Smooth muscle cell (in vitro differentiated cells): Measurements from ENCODE around the gene PPP1R37. TPM values are rescaled to one million over a fixed set of nuclear protein-coding genes. Genes with fewer than 3 reads are reported as not detected.

Source experiments
- polyA plus RNA-seq: library from polyadenylated mRNA; unstranded; fragments of >200 nt; fragmentation: Nextera tagmentation; extraction: Ambion mirVana; gene quantifications from 2 replicates; pipeline ENCODE4 v1.2.1, GENCODE V29; 2016
- small RNA-seq: library from RNA; depleted of rRNA; stranded (forward); fragments of <200 nt; gene quantifications from one replicate; pipeline ENCODE3, GENCODE V24; 2014
- total RNA-seq: library from RNA; depleted of rRNA; stranded (reverse); fragments of >200 nt; gene quantifications from 2 replicates; pipeline ENCODE4 v1.2.3, GENCODE V29; 2014

Gene PPP1R37
- total and polyA plus RNA-seq, 2 experiments from 2014 or later = 8.2 to 11.7 TPM

Small RNAs within 50 kb of the gene (small RNA-seq; reads per million reads assigned to genes)
- not detected for gene RNU6-611P

Other genes starting within 250 kb of the PPP1R37 start
- 91.5 and 94.6 TPM in 2 replicates for gene NECTIN2, start 246.9 kb upstream of the PPP1R37 start, total RNA-seq
- 160 and 164 TPM in 2 replicates for gene NECTIN2, start 246.9 kb upstream of the PPP1R37 start, polyA plus RNA-seq
- gene TOMM40, start 201.9 kb upstream of the PPP1R37 start, total RNA-seq = 38.7 and 96.0 TPM in 2 replicates
- gene TOMM40, start 201.9 kb upstream of the PPP1R37 start, polyA plus RNA-seq = 65.0 and 69.7 TPM in 2 replicates
- 228 and 237 TPM in 2 replicates for gene APOE, start 187.4 kb upstream of the PPP1R37 start, total RNA-seq
- 329 and 458 TPM in 2 replicates for gene APOE, start 187.4 kb upstream of the PPP1R37 start, polyA plus RNA-seq
- gene APOC1, start 178.6 kb upstream of the PPP1R37 start, total RNA-seq = 8.0 and 28.4 TPM in 2 replicates
- 28.6 and 31.5 TPM in 2 replicates for gene APOC1, start 178.6 kb upstream of the PPP1R37 start, polyA plus RNA-seq
- not detected in 2 replicates for gene APOC4, start 150.9 kb upstream of the PPP1R37 start, total RNA-seq
- gene APOC4, start 150.9 kb upstream of the PPP1R37 start, polyA plus RNA-seq = not detected in 2 replicates
- 0.40 TPM in 1 of 2 replicates, not detected in the other for gene APOC2, start 147.1 kb upstream of the PPP1R37 start, total RNA-seq
- 0.29 and 0.61 TPM in 2 replicates for gene APOC2, start 147.1 kb upstream of the PPP1R37 start, polyA plus RNA-seq
- 30.7 and 41.9 TPM in 2 replicates for gene CLPTM1, start 137.8 kb upstream of the PPP1R37 start, total RNA-seq
- gene CLPTM1, start 137.8 kb upstream of the PPP1R37 start, polyA plus RNA-seq = 62.1 and 79.3 TPM in 2 replicates
- gene RELB, start 91.7 kb upstream of the PPP1R37 start, total RNA-seq = 10.4 and 11.2 TPM in 2 replicates
- 27.1 and 31.3 TPM in 2 replicates for gene RELB, start 91.7 kb upstream of the PPP1R37 start, polyA plus RNA-seq
- 34.6 and 54.0 TPM in 2 replicates for gene CLASRP, start 54.1 kb upstream of the PPP1R37 start, total RNA-seq
- 24.3 and 34.3 TPM in 2 replicates for gene CLASRP, start 54.1 kb upstream of the PPP1R37 start, polyA plus RNA-seq
- 1.1 TPM in 1 of 2 replicates, not detected in the other for gene ZNF296, start 16.7 kb upstream of the PPP1R37 start, total RNA-seq
- 0.21 and 1.7 TPM in 2 replicates for gene ZNF296, start 16.7 kb upstream of the PPP1R37 start, polyA plus RNA-seq
- gene GEMIN7, start 13.9 kb upstream of the PPP1R37 start, total RNA-seq = 29.4 and 50.6 TPM in 2 replicates
- gene GEMIN7, start 13.9 kb upstream of the PPP1R37 start, polyA plus RNA-seq = 66.5 and 67.0 TPM in 2 replicates
- gene NKPD1, start 67.8 kb downstream of the PPP1R37 start, total RNA-seq = 1.1 and 1.6 TPM in 2 replicates
- gene NKPD1, start 67.8 kb downstream of the PPP1R37 start, polyA plus RNA-seq = 0.13 and 1.1 TPM in 2 replicates
- gene TRAPPC6A, start 85.1 kb downstream of the PPP1R37 start, total RNA-seq = 6.0 and 10.2 TPM in 2 replicates
- gene TRAPPC6A, start 85.1 kb downstream of the PPP1R37 start, polyA plus RNA-seq = 31.0 and 32.2 TPM in 2 replicates
- 3.5 and 5.5 TPM in 2 replicates for gene BLOC1S3, start 85.6 kb downstream of the PPP1R37 start, total RNA-seq
- 7.7 and 14.5 TPM in 2 replicates for gene BLOC1S3, start 85.6 kb downstream of the PPP1R37 start, polyA plus RNA-seq
- 0.76 and 1.8 TPM in 2 replicates for gene EXOC3L2, start 152.2 kb downstream of the PPP1R37 start, total RNA-seq
- 6.0 and 7.5 TPM in 2 replicates for gene EXOC3L2, start 152.2 kb downstream of the PPP1R37 start, polyA plus RNA-seq
- 20.0 and 23.0 TPM in 2 replicates for gene MARK4, start 158.1 kb downstream of the PPP1R37 start, total RNA-seq
- 15.6 and 21.9 TPM in 2 replicates for gene MARK4, start 158.1 kb downstream of the PPP1R37 start, polyA plus RNA-seq
- gene CKM, start 229.7 kb downstream of the PPP1R37 start, total RNA-seq = not detected in 2 replicates
- gene CKM, start 229.7 kb downstream of the PPP1R37 start, polyA plus RNA-seq = 0.31 TPM in 1 of 2 replicates, not detected in the other
- gene KLC3, start 247.6 kb downstream of the PPP1R37 start, total RNA-seq = 2.6 and 6.3 TPM in 2 replicates
- gene KLC3, start 247.6 kb downstream of the PPP1R37 start, polyA plus RNA-seq = 4.8 and 11.2 TPM in 2 replicates